ENCODE measurements around the gene PRPH. TPM values are rescaled to one million over a fixed set of nuclear protein-coding genes. Genes with fewer than 3 reads are reported as not detected.
A peak's percentile ranks its signal among the peaks of the same experiment; 100 is the strongest.

PRPH gene
- total and polyA plus RNA-seq, 2 of the 13 experiments (the other 11 are each of a cell fraction or from before 2014, with no cell fraction given): 0.12 TPM; not detected in 1

GRCh38 chr12:49255857-49256637 lies 38.9 kb upstream of the PRPH start (continued):
- TF ChIP-seq RERE (CRISPR knock-in tag; IDR thresholded peaks at IDR 0.05; ENCODE audit: low read depth) (peak; percentile 52; the same call in 1 of the 2 replicates), YEATS4 (CRISPR knock-in tag; IDR thresholded peaks at IDR 0.05; ENCODE audit: borderline replicate concordance) (peak; percentile 69; the same call in 1 of the 2 replicates), FOXO1 (CRISPR knock-in tag; IDR thresholded peaks at IDR 0.05) (peak; percentile 77; the same call in 1 of the 2 replicates), ZNF232 (CRISPR knock-in tag; IDR thresholded peaks at IDR 0.05; ENCODE audit: borderline replicate concordance) (no peak), RXRB (CRISPR knock-in tag; IDR thresholded peaks at IDR 0.05; ENCODE audit: borderline replicate concordance) (peak; percentile 75; the same call in 1 of the 2 replicates), USF2 (IDR thresholded peaks at IDR 0.05; ENCODE audit: low read depth, low read length) (no peak), USF2 (CRISPR knock-in tag; IDR thresholded peaks at IDR 0.05; ENCODE audit: borderline replicate concordance) (no peak), ZNF414 (CRISPR knock-in tag; IDR thresholded peaks at IDR 0.05) (peak; percentile 57; the same call in 1 of the 2 replicates), NFE2L2 (IDR thresholded peaks at IDR 0.05; ENCODE audit: low read length) (no peak), ZNF224 (CRISPR knock-in tag; IDR thresholded peaks at IDR 0.05) (no peak), HDAC2 (CRISPR knock-in tag; IDR thresholded peaks at IDR 0.05) (peak; percentile 94), LRRFIP1 (CRISPR knock-in tag; conservative IDR thresholded peaks at IDR 0.05) (no peak), SETDB1 (CRISPR knock-in tag; IDR thresholded peaks at IDR 0.05; ENCODE audit: borderline replicate concordance) (no peak), ZNF616 (CRISPR knock-in tag; IDR thresholded peaks at IDR 0.05; ENCODE audit: low read depth) (no peak), ZNF503 (CRISPR knock-in tag; IDR thresholded peaks at IDR 0.05) (0 out of 2 replicates have a peak, but pooled peaks have one; percentile 54), ZBTB1 (CRISPR knock-in tag; IDR thresholded peaks at IDR 0.05; ENCODE audit: borderline replicate concordance) (no peak)

All from HepG2 (cell line).